ENCODE measurements around the gene YDJC.
"Not testable (repeated sequence)": the region's sequence is repeated elsewhere in the genome, so short reads cannot be mapped to it uniquely, and the experiment has no call there.

Gene YDJC, protein sequence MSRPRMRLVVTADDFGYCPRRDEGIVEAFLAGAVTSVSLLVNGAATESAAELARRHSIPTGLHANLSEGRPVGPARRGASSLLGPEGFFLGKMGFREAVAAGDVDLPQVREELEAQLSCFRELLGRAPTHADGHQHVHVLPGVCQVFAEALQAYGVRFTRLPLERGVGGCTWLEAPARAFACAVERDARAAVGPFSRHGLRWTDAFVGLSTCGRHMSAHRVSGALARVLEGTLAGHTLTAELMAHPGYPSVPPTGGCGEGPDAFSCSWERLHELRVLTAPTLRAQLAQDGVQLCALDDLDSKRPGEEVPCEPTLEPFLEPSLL

GRCh38 chr22:21629255-21630149, at the start of gene YDJC:
Gene YDJC, minus strand, starts transcription at chr22:21630022. Its CDS starts 8 bp downstream, at chr22:21630014.
- peak; percentile 97 for DNase-seq

- no peak for DNase-seq
These were observed 49.6 kb upstream of the YDJC start for GRCh38 chr22:21679383-21679782.

DNA sequence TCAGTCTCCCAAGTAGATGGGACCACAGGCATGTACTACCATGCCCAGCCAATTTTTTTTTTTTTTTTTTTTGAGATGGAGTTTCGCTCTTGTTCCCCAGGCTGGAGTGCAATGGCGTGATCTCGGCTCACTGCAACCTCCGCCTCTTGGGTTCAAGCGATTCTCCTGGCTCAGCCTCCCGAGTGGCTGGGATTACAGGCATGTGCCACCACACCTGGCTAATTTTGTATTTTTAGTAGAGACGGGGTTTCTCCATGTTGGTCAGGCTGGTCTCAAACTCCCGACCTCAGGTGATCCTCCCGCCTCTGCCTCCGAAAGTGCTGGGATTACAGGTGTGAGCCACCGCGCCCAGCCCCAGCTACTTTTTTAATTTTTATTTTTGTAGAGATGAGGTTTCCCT, 49.0 kb upstream of the YDJC start:
- DNase-seq: not testable (repeated sequence)

GRCh38 chr22:21677606-21678443, 48.0 kb upstream of the YDJC start:
- no peak for DNase-seq

DNA sequence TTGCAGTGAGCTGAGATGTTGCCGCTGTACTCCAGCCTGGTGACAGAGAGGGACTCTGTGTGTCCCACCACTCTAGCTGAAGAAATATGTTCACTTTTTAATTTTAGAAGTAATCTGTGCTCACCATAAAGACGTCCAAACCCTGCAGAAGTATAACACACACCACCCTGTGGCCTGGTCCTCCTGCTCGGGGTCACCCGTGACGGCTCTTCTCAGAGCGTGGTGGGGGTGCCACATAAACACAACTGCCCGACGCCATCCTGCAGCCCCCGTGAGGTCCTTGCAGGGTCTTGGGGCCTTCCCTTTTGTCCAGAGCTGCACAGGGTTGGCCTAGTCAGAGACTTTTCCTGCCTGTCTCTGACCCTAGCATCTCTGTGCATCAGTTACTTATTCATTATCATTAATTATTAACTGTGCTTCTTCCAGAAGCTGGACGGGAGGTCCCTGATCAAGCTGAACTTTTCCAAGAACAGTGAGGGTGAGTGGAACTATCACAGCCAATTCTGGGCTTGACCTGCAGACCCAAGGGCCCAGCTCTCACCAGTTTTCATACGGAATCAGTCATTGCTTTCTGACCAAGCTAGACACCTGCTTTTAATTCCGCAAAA, 44.9 kb upstream of the YDJC start:
- no peak for DNase-seq

GRCh38 chr22:21673534-21674321, 43.9 kb upstream of the YDJC start:
- DNase-seq: no peak

GRCh38 chr22:21672107-21672629, 42.3 kb upstream of the YDJC start:
- no peak for DNase-seq

DNA sequence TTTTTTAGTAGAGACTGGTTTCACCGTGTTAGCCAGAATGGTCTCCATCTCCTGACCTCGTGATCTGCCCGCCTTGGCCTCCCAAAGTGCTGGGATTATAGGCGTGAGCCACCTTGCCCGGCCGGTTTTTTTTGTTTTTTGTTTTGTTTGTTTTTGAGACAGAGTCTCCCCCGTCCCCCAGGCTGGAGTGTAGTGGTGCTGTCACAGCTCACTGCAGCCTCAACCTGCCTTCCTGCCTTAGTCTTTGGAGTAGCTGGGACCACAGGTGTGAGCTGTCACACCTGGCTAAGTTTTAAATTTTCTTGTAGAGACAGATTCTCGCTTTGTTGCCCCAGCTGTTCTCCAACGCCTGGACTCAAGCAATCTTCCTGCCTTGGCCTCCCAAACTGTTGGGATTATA, 39.2 kb upstream of the YDJC start:
- DNase-seq: no peak

DNA sequence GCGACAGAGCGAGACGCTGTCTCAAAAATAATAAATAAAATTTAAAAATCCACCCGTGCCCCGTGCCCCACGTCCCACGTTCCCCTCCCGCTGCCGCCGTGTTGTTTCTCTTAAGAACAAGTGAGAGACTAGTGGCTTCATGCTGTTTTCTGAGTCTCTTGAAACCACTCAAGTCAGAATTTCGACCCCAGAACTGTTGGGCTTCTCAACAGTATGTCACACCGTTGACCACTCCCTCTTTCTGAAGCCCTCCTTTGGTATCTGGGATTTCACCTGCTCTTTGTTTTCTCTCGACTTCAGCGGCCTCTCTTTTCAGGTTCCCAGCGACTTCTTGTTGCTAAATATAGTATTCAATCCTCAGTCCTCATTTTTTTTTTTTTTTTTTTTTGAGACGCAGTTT, 37.0 kb upstream of the YDJC start:
- DNase-seq: no peak

DNA sequence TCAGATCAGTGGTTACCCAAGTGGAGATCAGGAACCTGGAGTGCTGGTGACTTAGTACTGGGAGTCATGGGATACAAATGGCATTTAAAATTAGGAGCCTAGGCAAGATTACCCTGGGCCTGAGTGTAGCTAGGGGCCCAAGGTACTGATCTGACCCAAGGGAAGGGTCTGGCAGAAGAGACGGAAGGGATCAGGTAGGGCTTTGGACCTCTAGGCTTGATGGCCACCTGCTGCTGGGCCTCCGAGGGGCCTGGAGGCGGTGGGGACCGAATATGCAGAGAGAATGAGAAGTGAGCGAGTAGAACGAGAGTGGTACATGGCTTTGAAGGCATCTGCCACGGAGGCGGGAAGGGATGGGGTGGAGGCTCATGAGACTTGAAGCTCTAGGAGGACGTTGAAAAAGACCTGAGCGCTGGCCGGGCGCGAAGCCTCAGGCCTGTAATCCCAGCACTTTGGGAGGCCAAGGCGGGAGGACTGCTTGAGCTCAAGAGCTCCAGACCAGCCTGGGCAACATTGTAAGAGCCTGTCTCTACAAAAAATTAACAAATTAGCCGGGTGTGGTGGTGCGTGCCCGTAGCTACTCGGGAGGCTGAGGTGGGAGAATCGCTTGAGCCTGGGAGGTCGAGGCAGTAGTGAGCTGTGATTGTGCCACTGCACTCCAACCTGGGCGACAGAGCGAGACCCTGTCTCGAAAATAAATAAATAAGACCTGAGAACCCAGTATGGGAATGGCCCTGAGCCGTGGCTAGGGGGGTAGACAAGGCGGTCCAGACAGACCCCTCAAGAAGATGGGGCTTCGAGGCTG, 35.4 kb upstream of the YDJC start:
- no peak for DNase-seq

GRCh38 chr22:21663738-21664137, 33.9 kb upstream of the YDJC start:
- DNase-seq: no peak

DNA sequence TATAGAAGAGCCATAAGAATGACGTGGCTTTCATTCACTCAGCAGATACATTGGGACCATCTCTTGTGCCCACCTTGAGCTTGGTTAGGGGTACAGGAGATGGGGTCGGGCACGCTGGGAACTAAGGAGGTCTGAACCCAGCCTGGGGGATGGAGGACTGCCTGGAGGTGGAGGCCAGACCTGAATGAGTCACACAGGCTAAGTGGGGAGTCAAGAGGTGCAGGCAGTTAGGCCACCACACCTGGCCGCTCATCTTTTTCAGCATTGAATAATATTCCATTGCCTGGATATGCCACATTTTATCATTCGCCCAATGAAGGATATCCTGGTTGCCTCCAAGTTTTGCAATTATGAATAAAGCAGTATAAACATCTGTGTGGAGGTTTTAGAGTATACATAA, 32.2 kb upstream of the YDJC start:
- no peak for DNase-seq

DNA sequence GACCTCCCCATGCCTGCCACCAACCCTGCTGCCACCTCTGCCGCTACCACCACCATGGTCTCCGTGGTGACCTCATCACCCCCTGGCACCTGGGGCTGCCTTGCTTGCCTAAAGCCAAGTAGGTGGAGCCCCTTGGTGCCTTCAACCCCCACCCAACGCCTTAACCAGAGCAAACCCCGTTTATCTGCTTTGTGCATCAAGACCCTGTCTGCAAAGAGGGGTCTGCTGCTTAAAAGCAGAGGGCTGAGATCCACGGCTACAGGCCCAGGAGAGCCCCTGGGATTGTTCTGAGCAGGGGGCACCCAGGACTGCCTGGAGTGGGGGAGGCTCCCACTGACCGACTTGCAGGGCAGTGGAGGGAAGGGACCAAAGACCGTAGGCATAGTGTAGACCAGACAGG, 31.1 kb upstream of the YDJC start:
- no peak for DNase-seq

- no peak for DNase-seq
These were observed 30.2 kb upstream of the YDJC start for GRCh38 chr22:21659864-21660525.

DNA sequence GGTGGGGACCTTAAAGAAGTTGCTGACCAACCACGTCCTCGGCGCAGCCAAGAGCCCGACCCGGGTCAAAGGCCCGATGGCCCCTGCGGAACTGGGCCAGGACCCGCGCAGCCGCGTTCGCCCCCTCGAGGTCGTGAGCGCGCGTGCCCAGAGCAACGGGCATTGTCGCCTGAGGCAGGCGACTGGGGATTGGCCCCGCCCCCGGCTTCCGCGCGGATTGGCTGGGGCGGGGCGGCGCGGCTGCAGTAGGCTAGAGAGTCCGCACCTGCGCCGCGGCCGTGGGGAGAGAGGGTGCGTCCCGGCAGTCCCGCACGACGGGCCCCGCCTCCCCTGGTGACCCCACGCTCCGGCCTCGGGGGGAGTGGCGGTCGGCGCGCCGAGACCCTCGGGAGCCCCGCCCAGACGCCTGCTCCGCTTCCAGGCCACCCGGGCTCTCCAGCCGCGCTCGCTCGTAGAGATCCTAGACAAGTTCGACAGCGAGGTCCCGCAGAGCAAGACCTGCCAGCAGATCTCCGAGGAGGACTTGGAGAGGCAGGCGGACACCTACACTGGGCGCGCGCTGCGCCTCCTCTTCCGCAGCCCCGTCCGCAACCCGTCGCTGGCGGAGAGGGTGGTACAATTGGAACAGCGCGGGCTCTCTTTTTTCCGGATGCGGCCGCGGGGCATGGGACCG, 27.7 kb upstream of the YDJC start:
- peak; percentile 84 for DNase-seq

- no peak for DNase-seq
These were observed 27.2 kb upstream of the YDJC start for GRCh38 chr22:21657020-21657359.

- no peak for DNase-seq
These were observed 23.0 kb upstream of the YDJC start for GRCh38 chr22:21652547-21653545.

DNA sequence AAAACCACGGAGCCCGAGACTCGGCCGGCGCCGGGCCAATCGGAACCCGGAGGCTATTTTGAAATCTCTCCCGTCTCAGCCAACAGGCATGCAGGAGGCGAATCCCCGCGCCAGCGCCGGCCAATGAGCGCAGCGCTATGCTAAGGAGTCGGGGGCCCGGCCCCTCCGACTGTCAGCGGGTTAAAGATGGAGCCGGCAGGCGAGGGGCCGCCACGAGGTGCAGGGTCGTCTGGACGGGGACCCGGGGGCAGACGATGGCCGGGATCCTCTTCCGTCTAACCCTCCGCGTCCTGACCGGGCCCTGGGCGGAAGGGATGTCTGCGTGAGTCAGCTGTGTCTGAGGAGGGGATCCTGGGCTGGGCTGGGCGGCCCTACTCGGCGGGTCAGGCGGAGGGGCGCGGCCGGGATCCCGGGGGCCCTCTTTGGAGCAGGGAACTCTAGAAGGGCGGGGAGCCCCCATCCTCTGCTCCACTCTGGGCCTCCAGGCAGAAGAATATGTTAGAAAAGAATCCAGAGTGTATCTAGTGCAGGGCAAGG, 22.3 kb upstream of the YDJC start:
- DNase-seq: peak; percentile 95
